NCI-H345 treated with DMSO at 0.1 percent for 48 hours (cell line): ENCODE measurements around the gene PPFIBP2.
"Not testable (repeated sequence)": the region's sequence is repeated elsewhere in the genome, so short reads cannot be mapped to it uniquely, and the experiment has no call there.

ENCODE experiments used
- DNase-seq: peaks from one replicate; lab custom pipeline; 2025; ENCODE audit not compliant: unreplicated experiment; lab: John Stamatoyannopoulos, UW

Gene PPFIBP2

GRCh38 chr11:7655253-7656217 is 141.7 kb downstream of the PPFIBP2 start:
- no peak for DNase-seq

- DNase-seq = no peak
These were observed 142.9 kb downstream of the PPFIBP2 start for GRCh38 chr11:7656704-7657103.

GRCh38 chr11:7657306-7658025 is 143.7 kb downstream of the PPFIBP2 start:
- DNase-seq = peak; percentile 27

- DNase-seq = not testable (repeated sequence)
These were observed 149.7 kb downstream of the PPFIBP2 start for GRCh38 chr11:7663531-7663930.

- no peak for DNase-seq
These were observed 151.1 kb downstream of the PPFIBP2 start for GRCh38 chr11:7664867-7665266.

GRCh38 chr11:7665473-7666291 is 151.9 kb downstream of the PPFIBP2 start:
- peak; percentile 68 for DNase-seq

GRCh38 chr11:7666292-7666866 is 152.6 kb downstream of the PPFIBP2 start:
- no peak for DNase-seq

- no peak for DNase-seq
These were observed 153.7 kb downstream of the PPFIBP2 start for GRCh38 chr11:7667460-7667859.

- no peak for DNase-seq
These were observed 154.7 kb downstream of the PPFIBP2 start for GRCh38 chr11:7668464-7668863.

- DNase-seq = no peak
These were observed 155.1 kb downstream of the PPFIBP2 start for GRCh38 chr11:7668911-7669310.

- no peak for DNase-seq
These were observed 156.8 kb downstream of the PPFIBP2 start for GRCh38 chr11:7670641-7671040.

GRCh38 chr11:7671347-7672215 is 157.8 kb downstream of the PPFIBP2 start:
- DNase-seq = no peak

- DNase-seq = no peak
These were observed 158.6 kb downstream of the PPFIBP2 start for GRCh38 chr11:7672276-7672959.

- no peak for DNase-seq
These were observed 159.3 kb downstream of the PPFIBP2 start, which contains the start of gene CYB5R2 for GRCh38 chr11:7672960-7673723. TSS of gene CYB5R2 (minus strand) at chr11:7673500. CDS start at chr11:7672825, 675 bp downstream.

GRCh38 chr11:7673724-7674434 is 160.1 kb downstream of the PPFIBP2 start:
- DNase-seq = no peak

- no peak for DNase-seq
These were observed 161.8 kb downstream of the PPFIBP2 start for GRCh38 chr11:7675631-7676030.

- no peak for DNase-seq
These were observed 163.3 kb downstream of the PPFIBP2 start for GRCh38 chr11:7677071-7677470.

- no peak for DNase-seq
These were observed 164.0 kb downstream of the PPFIBP2 start for GRCh38 chr11:7677796-7678201.
